ENCODE measurements around the gene HHAT.

The HHAT gene

DNA sequence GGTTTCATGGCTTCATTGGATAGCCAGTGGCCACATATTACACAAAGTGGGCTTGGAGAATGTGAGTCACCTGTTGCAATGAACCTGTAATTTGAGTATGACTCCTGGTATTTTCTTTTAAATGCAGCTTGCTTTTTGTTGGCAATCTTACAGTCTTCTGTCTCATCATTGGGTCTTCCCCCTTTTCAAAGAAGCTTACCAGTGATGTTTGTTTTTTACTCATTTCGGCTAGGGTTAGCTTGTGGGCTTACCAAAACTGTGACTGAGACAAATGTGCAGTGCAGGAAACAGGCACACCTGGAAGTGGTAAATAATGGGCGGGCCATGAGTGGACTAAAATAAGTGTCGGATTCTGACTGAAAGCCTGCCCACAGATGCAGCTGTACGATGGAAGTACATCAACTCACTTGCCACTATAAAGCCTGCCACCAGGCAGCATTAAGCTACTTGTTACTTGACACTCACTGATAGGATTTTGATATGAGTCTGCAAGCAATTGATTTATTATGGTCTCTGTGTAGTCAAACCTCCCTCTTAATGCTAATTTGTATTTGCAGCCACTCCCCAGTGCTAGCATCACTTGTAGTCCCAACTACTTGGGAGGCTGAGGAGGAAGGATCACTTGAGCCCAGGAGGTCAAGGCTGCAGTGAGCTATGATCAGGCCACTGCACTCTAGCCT lies 4.2 kb downstream of the HHAT start:
- CTCF ChIA-PET = interaction anchor here (0.6 to 3.9 kb wide), 6 partner anchors 16 to 67 kb away, joined by 3 to 15 read pairs (median 3); no protein-coding TSS in a partner anchor
- DNase-seq (ENCODE audit: low read depth, low spot score) = no peak
- H3K4me3 ChIP-seq (ENCODE audit: low read depth, low read length) = no peak overlapping the region
- TF ChIP-seq, protein P1, sequence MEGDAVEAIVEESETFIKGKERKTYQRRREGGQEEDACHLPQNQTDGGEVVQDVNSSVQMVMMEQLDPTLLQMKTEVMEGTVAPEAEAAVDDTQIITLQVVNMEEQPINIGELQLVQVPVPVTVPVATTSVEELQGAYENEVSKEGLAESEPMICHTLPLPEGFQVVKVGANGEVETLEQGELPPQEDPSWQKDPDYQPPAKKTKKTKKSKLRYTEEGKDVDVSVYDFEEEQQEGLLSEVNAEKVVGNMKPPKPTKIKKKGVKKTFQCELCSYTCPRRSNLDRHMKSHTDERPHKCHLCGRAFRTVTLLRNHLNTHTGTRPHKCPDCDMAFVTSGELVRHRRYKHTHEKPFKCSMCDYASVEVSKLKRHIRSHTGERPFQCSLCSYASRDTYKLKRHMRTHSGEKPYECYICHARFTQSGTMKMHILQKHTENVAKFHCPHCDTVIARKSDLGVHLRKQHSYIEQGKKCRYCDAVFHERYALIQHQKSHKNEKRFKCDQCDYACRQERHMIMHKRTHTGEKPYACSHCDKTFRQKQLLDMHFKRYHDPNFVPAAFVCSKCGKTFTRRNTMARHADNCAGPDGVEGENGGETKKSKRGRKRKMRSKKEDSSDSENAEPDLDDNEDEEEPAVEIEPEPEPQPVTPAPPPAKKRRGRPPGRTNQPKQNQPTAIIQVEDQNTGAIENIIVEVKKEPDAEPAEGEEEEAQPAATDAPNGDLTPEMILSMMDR (IDR thresholded peaks at IDR 0.05; ENCODE audit: insufficient read depth, low read length, missing control alignments) = no peak
- POLR2A ChIA-PET = no interaction called here

DNA sequence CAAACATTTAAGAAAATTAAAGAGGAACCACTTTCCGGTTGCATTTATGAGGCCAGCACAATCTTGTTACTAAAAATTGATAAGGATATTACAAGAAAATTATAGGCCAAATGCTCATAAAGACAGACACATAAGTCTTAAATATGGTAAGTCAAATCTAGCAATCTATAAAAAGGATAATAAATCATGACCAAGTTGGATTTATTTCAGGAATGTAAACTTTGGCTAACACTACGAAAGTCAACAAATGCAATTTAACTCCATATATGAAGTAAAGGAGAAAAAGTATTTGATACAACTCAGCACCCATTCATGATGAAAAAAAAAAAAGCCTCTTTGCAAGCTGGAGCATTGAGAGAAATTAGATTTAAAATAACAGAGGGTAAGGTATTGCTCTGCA lies 6.3 kb downstream of the HHAT start:
- POLR2A ChIA-PET = no interaction called here
- H3K4me3 ChIP-seq (ENCODE audit: low read depth, low read length) = no peak overlapping the region
- TF ChIP-seq, protein P1 (IDR thresholded peaks at IDR 0.05; ENCODE audit: insufficient read depth, low read length, missing control alignments) = no peak
- no peak for DNase-seq (ENCODE audit: low read depth, low spot score)
- CTCF ChIA-PET = interaction anchor here (3.9 kb wide), 1 partner anchor 26 kb away, joined by 15 read pairs; no protein-coding TSS in a partner anchor

DNA sequence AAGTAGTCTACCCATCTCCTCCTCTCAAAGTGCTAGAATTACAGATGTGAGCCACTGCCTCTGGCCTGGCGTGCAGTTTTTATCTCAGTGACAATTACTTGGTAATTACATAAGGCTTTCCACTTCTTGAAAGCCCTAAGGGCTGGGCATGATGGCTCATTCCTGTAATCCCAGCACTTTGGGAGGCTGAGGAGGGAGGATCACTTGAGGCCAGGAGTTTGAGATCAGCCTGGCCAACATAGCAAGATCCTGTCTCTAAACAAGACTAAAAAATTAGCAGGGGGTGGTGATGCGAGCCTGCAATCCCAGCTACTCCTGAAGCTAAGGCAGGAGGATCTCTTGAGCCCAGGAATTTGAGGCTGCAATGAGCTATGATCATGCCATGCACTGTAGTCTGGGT lies 7.7 kb downstream of the HHAT start:
- CTCF ChIA-PET = no interaction called here
- H3K4me3 ChIP-seq (ENCODE audit: low read depth, low read length) = no peak overlapping the region
- DNase-seq (ENCODE audit: low read depth, low spot score) = no peak
- POLR2A ChIA-PET = no interaction called here
- TF ChIP-seq, protein P1 (IDR thresholded peaks at IDR 0.05; ENCODE audit: insufficient read depth, low read length, missing control alignments) = no peak

GRCh38 chr1:210339500-210339899 lies 10.8 kb downstream of the HHAT start:
- ChIA-PET CTCF (no interaction called here), POLR2A (no interaction called here)
- DNase-seq (ENCODE audit: low read depth, low spot score) = no peak
- no peak overlapping the region for H3K4me3 ChIP-seq (ENCODE audit: low read depth, low read length)
- TF ChIP-seq, protein P1 (IDR thresholded peaks at IDR 0.05; ENCODE audit: insufficient read depth, low read length, missing control alignments) = no peak

DNA sequence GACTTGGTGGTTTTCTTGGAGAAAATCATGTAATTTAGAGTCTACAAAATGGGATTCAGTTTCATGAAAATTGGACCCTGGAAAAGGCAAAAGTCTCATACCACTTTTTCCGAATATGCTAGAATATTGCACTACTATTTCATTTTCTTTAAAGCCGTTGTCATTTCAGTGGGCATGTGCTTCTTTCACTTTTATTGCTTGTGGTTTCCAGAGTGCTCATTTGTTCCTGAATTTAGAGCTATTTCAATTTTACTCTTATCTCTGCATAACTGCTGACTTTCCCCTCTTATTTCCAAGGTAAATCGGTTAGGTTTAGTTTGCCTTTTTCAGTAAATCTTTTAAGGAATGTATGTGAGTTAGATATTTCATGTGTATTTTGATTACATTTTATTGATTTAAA lies 11.6 kb downstream of the HHAT start:
- no peak overlapping the region for H3K4me3 ChIP-seq (ENCODE audit: low read depth, low read length)
- POLR2A ChIA-PET = no interaction called here
- CTCF ChIA-PET = interaction anchor here (1.1 to 1.5 kb wide), 3 partner anchors 10 to 60 kb away, joined by 3 to 12 read pairs (median 4); no protein-coding TSS in a partner anchor
- no peak for DNase-seq (ENCODE audit: low read depth, low spot score)
- TF ChIP-seq, protein P1 (IDR thresholded peaks at IDR 0.05; ENCODE audit: insufficient read depth, low read length, missing control alignments) = no peak

GRCh38 chr1:210340841-210341240 lies 12.1 kb downstream of the HHAT start:
- H3K4me3 ChIP-seq (ENCODE audit: low read depth, low read length) = no peak overlapping the region
- CTCF ChIA-PET = interaction anchor here (1.1 to 1.5 kb wide), 4 partner anchors 10 to 59 kb away, joined by 3 to 12 read pairs (median 4); no protein-coding TSS in a partner anchor
- POLR2A ChIA-PET = no interaction called here
- DNase-seq (ENCODE audit: low read depth, low spot score) = no peak
- TF ChIP-seq, protein P1 (IDR thresholded peaks at IDR 0.05; ENCODE audit: insufficient read depth, low read length, missing control alignments) = no peak

All from AG04449 (cell line).